DOHH2 (cell line): ENCODE data around the gene VAV2.
A peak's percentile ranks its signal among the peaks of the same experiment; 100 is the strongest.

Source experiments
- H3F3A ChIP-seq: fragments of 200-600 bp; sonication (generic), shearing (Covaris generic); 2 replicates; pipeline ENCODE4 v1.6.0; 2016; ENCODE audit warnings: antibody characterized with exemption, mild to moderate bottlenecking; ENCODE audit not compliant: control insufficient read depth, insufficient read depth
- H3K27ac ChIP-seq: fragments of 200-600 bp; sonication (generic); 2 replicates; pipeline ENCODE4 v1.5.1; 2014; ENCODE audit warnings: low read depth, mild to moderate bottlenecking, low read length, moderate library complexity
- H3K27me3 ChIP-seq: fragments of 200-600 bp; sonication (generic); 2 replicates; pipeline ENCODE4 v1.6.1; 2014; ENCODE audit warnings: mild to moderate bottlenecking, low read length, mixed read lengths; ENCODE audit not compliant: control insufficient read depth
- H3K36me3 ChIP-seq: fragments of 200-600 bp; sonication (generic); 2 replicates; pipeline ENCODE4 v1.6.1; 2014; ENCODE audit warnings: mild to moderate bottlenecking, low read length, moderate library complexity, mixed read lengths; ENCODE audit not compliant: control insufficient read depth
- H3K4me1 ChIP-seq: fragments of 200-600 bp; sonication (generic); 2 replicates; pipeline ENCODE4 v1.6.1; 2014; ENCODE audit warnings: mild to moderate bottlenecking, low read length, mixed read lengths; ENCODE audit not compliant: control insufficient read depth
- H3K4me2 ChIP-seq: fragments of 200-600 bp; sonication (generic); 2 replicates; pipeline ENCODE4 v1.6.0; 2014; ENCODE audit warnings: mild to moderate bottlenecking, low read length, moderate library complexity
- H3K4me3 ChIP-seq: fragments of 200-600 bp; sonication (generic); 2 replicates; pipeline ENCODE4 v1.5.1; 2014; ENCODE audit warnings: mild to moderate bottlenecking, low read length, mixed read lengths
- H3K79me2 ChIP-seq: fragments of 200-600 bp; sonication (generic); 2 replicates; pipeline ENCODE4 v1.6.1; 2014; ENCODE audit warnings: mild to moderate bottlenecking, low read length, mixed read lengths; ENCODE audit not compliant: control insufficient read depth
- H3K9me2 ChIP-seq: fragments of 200-600 bp; sonication (generic); replicated peaks from 2 replicates; pipeline ENCODE4 v1.6.1; 2014; ENCODE audit warnings: mild to moderate bottlenecking, low read length, mixed read lengths; ENCODE audit not compliant: control insufficient read depth
- H3K9me3 ChIP-seq: fragments of 200-600 bp; sonication (generic); 2 replicates; pipeline ENCODE4 v1.6.1; 2014; ENCODE audit warnings: antibody characterized with exemption, low read length, mixed read lengths; ENCODE audit not compliant: control insufficient read depth, insufficient read depth
- H4K20me1 ChIP-seq: fragments of 200-600 bp; sonication (generic); 2 replicates; pipeline ENCODE4 v1.6.0; 2014; ENCODE audit warnings: low read depth, mild to moderate bottlenecking, antibody characterized with exemption, low read length, moderate library complexity; ENCODE audit not compliant: control insufficient read depth, insufficient read depth
- CTCF ChIP-seq: fragments of 200-600 bp; sonication (generic); IDR thresholded peaks from one replicate; pipeline ENCODE4 v1.5.1; 2014; ENCODE audit warnings: antibody characterized with exemption, mild to moderate bottlenecking, low read depth, low read length; ENCODE audit not compliant: poor library complexity, severe bottlenecking
- EZH2phosphoT487 ChIP-seq: fragments of 200-600 bp; sonication (generic); IDR thresholded peaks from 2 replicates; pipeline ENCODE4 v1.6.1; 2017; ENCODE audit warnings: borderline replicate concordance, mild to moderate bottlenecking, antibody characterized with exemption, low read length, moderate library complexity, mixed read lengths

Gene VAV2

GRCh38 chr9:133788045-133788818 lies 203.9 kb downstream of the VAV2 start:
- TF ChIP-seq EZH2phosphoT487 (no peak), CTCF (no peak)
- no peaks in the 10 kb centered on the region for H3K27me3 ChIP-seq
- H3K4me1 ChIP-seq: peaks cover 52% of the 10 kb centered on the region
- H3K36me3 ChIP-seq: peaks cover 17% of the 10 kb centered on the region
- no peak overlapping the region for H3K27ac ChIP-seq
- H3K9me3 ChIP-seq: no peaks in the 10 kb centered on the region
- no peaks in the 10 kb centered on the region for H3F3A ChIP-seq
- H3K9me2 ChIP-seq: no peaks in the 10 kb centered on the region
- H3K79me2 ChIP-seq: no peaks in the 10 kb centered on the region
- no peaks in the 10 kb centered on the region for H4K20me1 ChIP-seq
- no peak overlapping the region for H3K4me3 ChIP-seq
- peak overlapping the region; percentile 85 for H3K4me2 ChIP-seq

DNA sequence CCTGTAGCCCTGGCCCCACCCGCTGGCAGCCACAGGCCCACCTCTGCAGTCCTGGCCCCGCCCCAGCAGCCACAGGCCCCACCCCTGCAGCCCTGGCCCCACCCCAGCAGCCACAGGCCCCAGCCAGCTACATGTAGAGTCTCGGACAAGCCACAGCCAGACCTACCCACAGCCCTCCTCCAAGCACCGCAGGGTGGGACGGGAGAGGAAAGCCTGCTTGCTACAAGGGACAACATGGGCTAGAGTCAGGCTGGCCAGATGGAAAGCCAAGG lies 204.4 kb downstream of the VAV2 start:
- Histone ChIP-seq H3F3A (peaks cover 3% of the 10 kb centered on the region), H3K36me3 (peaks cover 17% of the 10 kb centered on the region), H3K4me1 (peaks cover 52% of the 10 kb centered on the region), H3K4me2 (peak overlapping the region; percentile 85), H3K9me2 (no peaks in the 10 kb centered on the region), H4K20me1 (no peaks in the 10 kb centered on the region), H3K79me2 (no peaks in the 10 kb centered on the region), H3K9me3 (no peaks in the 10 kb centered on the region), H3K27ac (no peak overlapping the region), H3K4me3 (peak overlapping the region; percentile 61), H3K27me3 (no peaks in the 10 kb centered on the region)
- TF ChIP-seq EZH2phosphoT487 (no peak), CTCF (no peak)

GRCh38 chr9:133786907-133787753 lies 205.0 kb downstream of the VAV2 start:
- no peaks in the 10 kb centered on the region for H3K9me3 ChIP-seq
- peak overlapping the region; percentile 85 for H3K4me2 ChIP-seq
- peak overlapping the region; percentile 61 for H3K4me3 ChIP-seq
- H3K27ac ChIP-seq: peak overlapping the region; percentile 78
- no peaks in the 10 kb centered on the region for H3K79me2 ChIP-seq
- peaks cover 57% of the 10 kb centered on the region for H3K4me1 ChIP-seq
- peaks cover 16% of the 10 kb centered on the region for H3K36me3 ChIP-seq
- no peaks in the 10 kb centered on the region for H3K27me3 ChIP-seq
- H4K20me1 ChIP-seq: no peaks in the 10 kb centered on the region
- no peaks in the 10 kb centered on the region for H3K9me2 ChIP-seq
- TF ChIP-seq EZH2phosphoT487: no peak
- TF ChIP-seq CTCF: no peak
- H3F3A ChIP-seq: peaks cover 6% of the 10 kb centered on the region
